ENCODE data around the gene KIF26A.

Gene KIF26A

GRCh38 chr14:104130974-104131651 lies 7.3 kb upstream of the KIF26A start:
- peaks cover 0 to 16% (median 3%) of the 10 kb centered on the region in 5 experiments for H3K9me3 ChIP-seq (ENCODE audit: control extremely low read depth in 1 of 5, control insufficient read depth in 4 of 5, insufficient read depth in 2 of 5, low read depth in 1 of 5, low read length in 4 of 5)
- ChIA-PET POLR2A (no interaction called here), CTCF (interaction anchor here (1.0 to 4.0 kb wide), 4 partner anchors 11 to 435 kb away, joined by 4 to 16 read pairs (median 5); no protein-coding TSS in a partner anchor)
- H3K4me3 ChIP-seq (ENCODE audit: control insufficient read depth in 1 of 7, extremely low read depth in 1 of 7, insufficient read depth in 4 of 7, low read depth in 2 of 7, low read length in 6 of 7) = no peak overlapping the region
- WGBS (ENCODE audit: insufficient coverage) = 34% methylated on average over 11 of the region's 11 CpGs
- no peaks in the 10 kb centered on the region for H3K36me3 ChIP-seq (ENCODE audit: control insufficient read depth in 4 of 4, insufficient read depth in 4 of 4, low read length in 3 of 4)
- peaks cover 0 to 51% (median 23%) of the 10 kb centered on the region in 5 experiments for H3K27me3 ChIP-seq (replicated peaks in 2 of 5; ENCODE audit: control insufficient read depth in 4 of 5, insufficient read depth in 5 of 5, low read length in 4 of 5)
- DNase-seq = peak; percentile 47 to 69 (median 56)
- H3K27ac ChIP-seq (ENCODE audit: insufficient read depth in 1 of 2, low read depth in 1 of 2, low read length in 2 of 2, poor library complexity in 1 of 2, severe bottlenecking in 2 of 2) = no peak overlapping the region
- H3K4me1 ChIP-seq (ENCODE audit: control extremely low read depth in 1 of 4, control insufficient read depth in 4 of 4, insufficient read depth in 4 of 4, low read length in 3 of 4) = peaks cover 0 to 12% (median 7%) of the 10 kb centered on the region in 4 experiments

- DNase-seq = no peak
- peaks cover 0 to 55% (median 24%) of the 10 kb centered on the region in 5 experiments for H3K27me3 ChIP-seq (replicated peaks in 2 of 5; ENCODE audit: control insufficient read depth in 4 of 5, insufficient read depth in 5 of 5, low read length in 4 of 5)
- H3K4me1 ChIP-seq (ENCODE audit: control extremely low read depth in 1 of 4, control insufficient read depth in 4 of 4, insufficient read depth in 4 of 4, low read length in 3 of 4) = peaks cover 0 to 21% (median 14%) of the 10 kb centered on the region in 4 experiments
- ChIA-PET CTCF (interaction anchor here (0.6 to 4.0 kb wide), 4 partner anchors 12 to 433 kb away, joined by 3 to 16 read pairs (median 5); no protein-coding TSS in a partner anchor), POLR2A (no interaction called here)
- 80% methylated on average over 23 of the region's 23 CpGs for WGBS (ENCODE audit: insufficient coverage)
- H3K4me3 ChIP-seq (ENCODE audit: control insufficient read depth in 1 of 7, extremely low read depth in 1 of 7, insufficient read depth in 4 of 7, low read depth in 2 of 7, low read length in 6 of 7) = no peak overlapping the region
- H3K9me3 ChIP-seq (ENCODE audit: control extremely low read depth in 1 of 5, control insufficient read depth in 4 of 5, insufficient read depth in 2 of 5, low read depth in 1 of 5, low read length in 4 of 5) = peaks cover 0 to 14% (median 3%) of the 10 kb centered on the region in 5 experiments
- H3K36me3 ChIP-seq (ENCODE audit: control insufficient read depth in 4 of 4, insufficient read depth in 4 of 4, low read length in 3 of 4) = no peaks in the 10 kb centered on the region
- no peak overlapping the region for H3K27ac ChIP-seq (ENCODE audit: insufficient read depth in 1 of 2, low read depth in 1 of 2, low read length in 2 of 2, poor library complexity in 1 of 2, severe bottlenecking in 2 of 2)
Measured at GRCh38 chr14:104131968-104132732, 6.2 kb upstream of the KIF26A start.

GRCh38 chr14:104132981-104133380 lies 5.4 kb upstream of the KIF26A start:
- ChIA-PET CTCF (interaction anchor here (0.6 to 1.2 kb wide), 2 partner anchors 387 to 433 kb away, joined by 3 read pairs; no protein-coding TSS in a partner anchor), POLR2A (no interaction called here)
- 34% methylated on average over 6 of the region's 7 CpGs for WGBS (ENCODE audit: insufficient coverage)
- Histone ChIP-seq H3K27me3 (replicated peaks in 2 of 5; ENCODE audit: control insufficient read depth in 4 of 5, insufficient read depth in 5 of 5, low read length in 4 of 5) (peaks cover 0 to 64% (median 24%) of the 10 kb centered on the region in 5 experiments), H3K9me3 (ENCODE audit: control extremely low read depth in 1 of 5, control insufficient read depth in 4 of 5, insufficient read depth in 2 of 5, low read depth in 1 of 5, low read length in 4 of 5) (peaks cover 0 to 14% (median 3%) of the 10 kb centered on the region in 5 experiments), H3K36me3 (ENCODE audit: control insufficient read depth in 4 of 4, insufficient read depth in 4 of 4, low read length in 3 of 4) (no peaks in the 10 kb centered on the region), H3K27ac (ENCODE audit: insufficient read depth in 1 of 2, low read depth in 1 of 2, low read length in 2 of 2, poor library complexity in 1 of 2, severe bottlenecking in 2 of 2) (no peak overlapping the region), H3K4me1 (ENCODE audit: control extremely low read depth in 1 of 4, control insufficient read depth in 4 of 4, insufficient read depth in 4 of 4, low read length in 3 of 4) (peaks cover 0 to 29% (median 22%) of the 10 kb centered on the region in 4 experiments), H3K4me3 (ENCODE audit: control insufficient read depth in 1 of 7, extremely low read depth in 1 of 7, insufficient read depth in 4 of 7, low read depth in 2 of 7, low read length in 6 of 7) (no peak overlapping the region)
- DNase-seq = peak in 1 of 3 donors; percentile 28

- H3K27me3 ChIP-seq (replicated peaks in 2 of 5; ENCODE audit: control insufficient read depth in 4 of 5, insufficient read depth in 5 of 5, low read length in 4 of 5) = peaks cover 0 to 69% (median 24%) of the 10 kb centered on the region in 5 experiments
- CTCF ChIA-PET = interaction anchor here (0.6 to 1.2 kb wide), 3 partner anchors 14 to 432 kb away, joined by 3 read pairs; no protein-coding TSS in a partner anchor
- POLR2A ChIA-PET = no interaction called here
- 93% methylated on average over 9 of the region's 9 CpGs for WGBS (ENCODE audit: insufficient coverage)
- H3K4me3 ChIP-seq (ENCODE audit: control insufficient read depth in 1 of 7, extremely low read depth in 1 of 7, insufficient read depth in 4 of 7, low read depth in 2 of 7, low read length in 6 of 7) = no peak overlapping the region
- no peak for DNase-seq
- H3K9me3 ChIP-seq (ENCODE audit: control extremely low read depth in 1 of 5, control insufficient read depth in 4 of 5, insufficient read depth in 2 of 5, low read depth in 1 of 5, low read length in 4 of 5) = peaks cover 0 to 14% (median 3%) of the 10 kb centered on the region in 5 experiments
- no peaks in the 10 kb centered on the region for H3K36me3 ChIP-seq (ENCODE audit: control insufficient read depth in 4 of 4, insufficient read depth in 4 of 4, low read length in 3 of 4)
- H3K4me1 ChIP-seq (ENCODE audit: control extremely low read depth in 1 of 4, control insufficient read depth in 4 of 4, insufficient read depth in 4 of 4, low read length in 3 of 4) = peaks cover 0 to 33% (median 25%) of the 10 kb centered on the region in 4 experiments
- H3K27ac ChIP-seq (ENCODE audit: insufficient read depth in 1 of 2, low read depth in 1 of 2, low read length in 2 of 2, poor library complexity in 1 of 2, severe bottlenecking in 2 of 2) = no peak overlapping the region
Measured at GRCh38 chr14:104133496-104133895, 4.9 kb upstream of the KIF26A start.

- WGBS (ENCODE audit: insufficient coverage) = 78% methylated on average over 17 of the region's 31 CpGs
- peaks cover 0 to 41% (median 28%) of the 10 kb centered on the region in 4 experiments for H3K4me1 ChIP-seq (ENCODE audit: control extremely low read depth in 1 of 4, control insufficient read depth in 4 of 4, insufficient read depth in 4 of 4, low read length in 3 of 4)
- H3K4me3 ChIP-seq (ENCODE audit: control insufficient read depth in 1 of 7, extremely low read depth in 1 of 7, insufficient read depth in 4 of 7, low read depth in 2 of 7, low read length in 6 of 7) = no peak overlapping the region
- no peak for DNase-seq
- H3K27me3 ChIP-seq (replicated peaks in 2 of 5; ENCODE audit: control insufficient read depth in 4 of 5, insufficient read depth in 5 of 5, low read length in 4 of 5) = peaks cover 0 to 77% (median 27%) of the 10 kb centered on the region in 5 experiments
- CTCF ChIA-PET = interaction anchor here (0.6 to 1.6 kb wide), 4 partner anchors 15 to 431 kb away, joined by 3 to 6 read pairs (median 3); no protein-coding TSS in a partner anchor
- no peaks in the 10 kb centered on the region for H3K36me3 ChIP-seq (ENCODE audit: control insufficient read depth in 4 of 4, insufficient read depth in 4 of 4, low read length in 3 of 4)
- H3K9me3 ChIP-seq (ENCODE audit: control extremely low read depth in 1 of 5, control insufficient read depth in 4 of 5, insufficient read depth in 2 of 5, low read depth in 1 of 5, low read length in 4 of 5) = peaks cover 0 to 10% (median 2%) of the 10 kb centered on the region in 5 experiments
- no peak overlapping the region for H3K27ac ChIP-seq (ENCODE audit: insufficient read depth in 1 of 2, low read depth in 1 of 2, low read length in 2 of 2, poor library complexity in 1 of 2, severe bottlenecking in 2 of 2)
- POLR2A ChIA-PET = no interaction called here
Measured at GRCh38 chr14:104134061-104134965, 4.1 kb upstream of the KIF26A start.

GRCh38 chr14:104135121-104135903 lies 3.1 kb upstream of the KIF26A start:
- 4% methylated on average over 40 of the region's 47 CpGs for WGBS (ENCODE audit: insufficient coverage)
- Histone ChIP-seq H3K9me3 (ENCODE audit: control extremely low read depth in 1 of 5, control insufficient read depth in 4 of 5, insufficient read depth in 2 of 5, low read depth in 1 of 5, low read length in 4 of 5) (peaks cover 0 to 1% (median 0%) of the 10 kb centered on the region in 5 experiments), H3K27me3 (replicated peaks in 2 of 5; ENCODE audit: control insufficient read depth in 4 of 5, insufficient read depth in 5 of 5, low read length in 4 of 5) (peaks cover 0 to 87% (median 30%) of the 10 kb centered on the region in 5 experiments), H3K27ac (ENCODE audit: insufficient read depth in 1 of 2, low read depth in 1 of 2, low read length in 2 of 2, poor library complexity in 1 of 2, severe bottlenecking in 2 of 2) (no peak overlapping the region), H3K36me3 (ENCODE audit: control insufficient read depth in 4 of 4, insufficient read depth in 4 of 4, low read length in 3 of 4) (no peaks in the 10 kb centered on the region), H3K4me1 (ENCODE audit: control extremely low read depth in 1 of 4, control insufficient read depth in 4 of 4, insufficient read depth in 4 of 4, low read length in 3 of 4) (peaks cover 0 to 41% (median 28%) of the 10 kb centered on the region in 4 experiments), H3K4me3 (ENCODE audit: control insufficient read depth in 1 of 7, extremely low read depth in 1 of 7, insufficient read depth in 4 of 7, low read depth in 2 of 7, low read length in 6 of 7) (peak overlapping the region in 3 of 7 experiments; percentile 7 to 61 (median 40))
- POLR2A ChIA-PET = no interaction called here
- CTCF ChIA-PET = interaction anchor here (0.9 to 1.6 kb wide), 2 partner anchors 426 to 429 kb away, joined by 4 to 6 read pairs; no protein-coding TSS in a partner anchor
- DNase-seq = peak; percentile 43 to 57 (median 57)
